ENCODE results near the gene RNU4-1. TPM values are rescaled to one million over a fixed set of nuclear protein-coding genes. Genes with fewer than 3 reads are reported as not detected.

The RNU4-1 gene
- total and polyA plus RNA-seq, 2 of the 4 experiments (the other 2 are of a cell fraction): under 0.01 TPM; not detected in 1

GRCh38 chr12:120321382-120322202, 28.6 kb upstream of the RNU4-1 start (continued):
- TF ChIP-seq POLR2A (IDR thresholded peaks at IDR 0.05; ENCODE audit: low read depth, low read length): no peak

GRCh38 chr12:120317224-120318105, 24.4 kb upstream of the RNU4-1 start:
- BruUV-seq (replicated peaks): no TSS peak
- in situ Hi-C loops (cut with MboI; ENCODE audit: low sequenced_read_pairs): no loop called here
- WGBS, 2 experiments (ENCODE audit: extremely low coverage in 2 of 2, insufficient read length in 1 of 2): 0% methylated on average over 9 of the region's 42 CpGs; no CpG with 5 or more reads in 1 of the 2 experiments
- TF ChIP-seq CEBPB (IDR thresholded peaks at IDR 0.05; ENCODE audit: low read depth, low read length): peak; percentile 83
- TF ChIP-seq ELK1 (IDR thresholded peaks at IDR 0.05; ENCODE audit: borderline replicate concordance, low read depth, low read length): no peak
- TF ChIP-seq BHLHE40 (IDR thresholded peaks at IDR 0.05; ENCODE audit: low read depth, low read length): no peak; the same call in 1 of the 2 replicates
- peak; percentile 40; the same call in 1 of the 2 replicates for TF ChIP-seq MAZ (IDR thresholded peaks at IDR 0.05; ENCODE audit: borderline replicate concordance, low read depth, low read length)
- TF ChIP-seq RCOR1 (IDR thresholded peaks at IDR 0.05; ENCODE audit: insufficient replicate concordance, low read length): no peak
- TF ChIP-seq MXI1 (IDR thresholded peaks at IDR 0.05; ENCODE audit: borderline replicate concordance, low read depth, low read length): peak; percentile 49; the same call in 1 of the 2 replicates
- TF ChIP-seq RFX5 (IDR thresholded peaks at IDR 0.05; ENCODE audit: low read depth, low read length): no peak
- TF ChIP-seq NFE2L2 (IDR thresholded peaks at IDR 0.05; ENCODE audit: low read depth, low read length): no peak
- TF ChIP-seq RAD21 (IDR thresholded peaks at IDR 0.05; ENCODE audit: low read length): no peak

More at GRCh38 chr12:120317224-120318105, 24.4 kb upstream of the RNU4-1 start:
- DNase-seq: peak; percentile 99
- Histone ChIP-seq H3K27ac (ENCODE audit: insufficient read depth, low read length) (peak overlapping the region; percentile 47), H3K18ac (ENCODE audit: low read depth, low read length) (peak overlapping the region; percentile 38; the same call in 1 of the 2 replicates), H3K36me3 (ENCODE audit: control insufficient read depth, insufficient read depth, low read length) (no peaks in the 10 kb centered on the region), H2BK15ac (ENCODE audit: low read depth, low read length) (no peak overlapping the region), H3K23ac (ENCODE audit: low read depth, low read length) (peak overlapping the region; percentile 31; the same call in 1 of the 2 replicates), H4K5ac (ENCODE audit: low read depth, low read length) (peak overlapping the region; percentile 51), H2BK120ac (ENCODE audit: low read depth, low read length) (no peak overlapping the region), H3K27me3 (ENCODE audit: control insufficient read depth, insufficient read depth, low read length) (peaks cover 14% of the 10 kb centered on the region), H4K91ac (ENCODE audit: insufficient read depth, low read depth, low read length) (no peak overlapping the region; the same call in 1 of the 2 replicates), H2BK20ac (ENCODE audit: low read depth, low read length) (no peak overlapping the region), H3K4me3 (ENCODE audit: insufficient read depth, low read depth, low read length) (peak overlapping the region; percentile 78), H3K4me2 (ENCODE audit: low read depth, low read length) (peak overlapping the region; percentile 92), H2BK5ac (ENCODE audit: low read depth, low read length, poor library complexity, severe bottlenecking) (peak overlapping the region; percentile 33), H3K79me1 (ENCODE audit: low read depth in 1 of 2, low read length in 2 of 2) (no peaks in the 10 kb centered on the region), H3K4me1 (ENCODE audit: control insufficient read depth, insufficient read depth, low read length) (peaks cover 3% of the 10 kb centered on the region), H3K4ac (ENCODE audit: low read depth, low read length) (peak overlapping the region; percentile 56), H3K14ac (replicated peaks; ENCODE audit: low read depth, low read length) (0 out of 2 replicates have a peak overlapping the region, but pooled peaks have one; percentile 20), H2AK9ac (replicated peaks; ENCODE audit: low read depth, low read length, poor library complexity) (peak overlapping the region; percentile 66), H2AFZ (replicated peaks; ENCODE audit: low read length, poor library complexity) (peak overlapping the region; percentile 95), H4K8ac (ENCODE audit: low read depth in 2 of 2, low read length in 2 of 2) (peak overlapping the region; percentile 34 to 91; a peak in 3 of 4 replicates), H3K9me3 (ENCODE audit: control insufficient read depth, insufficient read depth, low read length) (no peaks in the 10 kb centered on the region), H3K9me1 (ENCODE audit: insufficient read depth, low read length) (no peaks in the 10 kb centered on the region), H4K20me1 (ENCODE audit: insufficient read depth, low read length) (no peaks in the 10 kb centered on the region), H2AK5ac (ENCODE audit: low read depth, low read length) (no peak overlapping the region), H3K56ac (ENCODE audit: extremely low read depth, insufficient read depth, low read length) (no peak overlapping the region; the same call in 1 of the 2 replicates), H3K9ac (ENCODE audit: low read depth, low read length) (peak overlapping the region; percentile 51)
- dilution Hi-C loops (cut with HindIII; ENCODE audit: low sequenced_read_pairs, unreplicated experiment) (no loop called here), intact Hi-C loops (cut with micrococcal nuclease) (loop anchor here (1.0 kb wide), 1 partner anchor 15 kb away; the partner anchor contains the start of gene SIRT4)
- peak; percentile 100 for ATAC-seq (ENCODE audit: low read depth)
- CTCF ChIA-PET: interaction anchor here (0.6 to 1.5 kb wide), 11 partner anchors 9 to 649 kb away, joined by 3 to 6 read pairs (median 3); partner anchors contain the start of genes PLA2G1B and SIRT4
- POLR2A ChIA-PET (ENCODE audit: unreplicated experiment): interaction anchor here (0.8 to 1.0 kb wide), 2 partner anchors 26 to 1514 kb away, joined by 5 to 6 read pairs; no protein-coding TSS in a partner anchor

Data from IMR-90 (cell line).